ENCODE results near the gene SYTL5. TPM values are rescaled to one million over a fixed set of nuclear protein-coding genes. Genes with fewer than 3 reads are reported as not detected.

SYTL5 gene
- total and polyA plus RNA-seq, 8 donors: 0.50 to 7.7 (median 4.2) TPM

DNA sequence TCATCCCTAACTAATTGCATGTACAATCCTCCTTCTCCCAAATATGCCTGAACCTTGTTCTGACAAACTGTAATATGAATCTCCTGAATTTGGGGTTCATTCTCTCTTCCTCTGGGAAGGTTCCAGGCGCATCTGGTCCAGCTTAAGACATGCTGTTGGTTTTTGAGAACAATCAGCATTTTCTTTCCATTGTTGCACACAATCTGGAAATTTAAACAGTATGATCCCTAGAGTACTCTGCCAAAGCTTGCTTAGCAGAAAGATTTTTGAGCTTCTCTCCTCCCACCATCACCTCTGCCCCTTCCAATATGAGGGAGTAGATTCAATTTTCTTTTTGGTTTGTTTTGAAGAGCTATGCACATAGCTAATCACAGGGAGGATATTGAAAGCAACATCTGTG, 164.2 kb downstream of the SYTL5 start:
- Histone ChIP-seq H3K36me3 (no peaks in the 10 kb centered on the region), H3K27me3 (no peaks in the 10 kb centered on the region), H3K4me3 (no peak overlapping the region), H3K4me1 (no peaks in the 10 kb centered on the region), H3K9me3 (no peaks in the 10 kb centered on the region), H3K27ac (no peak overlapping the region)
- ATAC-seq: no peak
- DNase-seq: no peak
- intact Hi-C loops (cut with DNase I): loop anchor here in 1 of 2 donors (5.0 to 10.0 kb wide), 2 partner anchors 243 to 426 kb away; no protein-coding TSS in a partner anchor
- TF ChIP-seq, protein P1, sequence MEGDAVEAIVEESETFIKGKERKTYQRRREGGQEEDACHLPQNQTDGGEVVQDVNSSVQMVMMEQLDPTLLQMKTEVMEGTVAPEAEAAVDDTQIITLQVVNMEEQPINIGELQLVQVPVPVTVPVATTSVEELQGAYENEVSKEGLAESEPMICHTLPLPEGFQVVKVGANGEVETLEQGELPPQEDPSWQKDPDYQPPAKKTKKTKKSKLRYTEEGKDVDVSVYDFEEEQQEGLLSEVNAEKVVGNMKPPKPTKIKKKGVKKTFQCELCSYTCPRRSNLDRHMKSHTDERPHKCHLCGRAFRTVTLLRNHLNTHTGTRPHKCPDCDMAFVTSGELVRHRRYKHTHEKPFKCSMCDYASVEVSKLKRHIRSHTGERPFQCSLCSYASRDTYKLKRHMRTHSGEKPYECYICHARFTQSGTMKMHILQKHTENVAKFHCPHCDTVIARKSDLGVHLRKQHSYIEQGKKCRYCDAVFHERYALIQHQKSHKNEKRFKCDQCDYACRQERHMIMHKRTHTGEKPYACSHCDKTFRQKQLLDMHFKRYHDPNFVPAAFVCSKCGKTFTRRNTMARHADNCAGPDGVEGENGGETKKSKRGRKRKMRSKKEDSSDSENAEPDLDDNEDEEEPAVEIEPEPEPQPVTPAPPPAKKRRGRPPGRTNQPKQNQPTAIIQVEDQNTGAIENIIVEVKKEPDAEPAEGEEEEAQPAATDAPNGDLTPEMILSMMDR (IDR thresholded peaks at IDR 0.05): no peak

DNA sequence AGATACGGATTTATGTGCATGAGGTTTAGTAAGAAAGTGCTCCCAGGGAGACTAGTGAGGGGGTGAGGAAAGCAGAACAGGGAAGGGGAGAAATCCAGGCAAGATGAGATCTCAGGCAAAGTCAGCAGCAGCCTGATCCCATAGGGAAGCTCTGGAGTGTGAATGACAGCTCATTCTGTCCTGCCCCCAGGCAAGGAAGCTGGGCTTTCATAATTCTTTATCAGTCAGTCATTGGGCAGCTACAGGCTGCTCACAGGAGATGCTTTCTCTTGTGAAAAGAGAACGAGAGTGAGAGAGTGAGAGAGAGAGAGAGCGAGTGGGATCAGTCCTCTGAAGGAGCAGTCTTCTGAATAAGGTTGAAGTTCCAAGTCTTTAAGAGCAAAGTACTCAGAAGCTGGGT, 166.2 kb downstream of the SYTL5 start:
- ATAC-seq (no peak), DNase-seq (no peak)
- Histone ChIP-seq H3K4me3 (no peak overlapping the region), H3K4me1 (no peaks in the 10 kb centered on the region), H3K27me3 (no peaks in the 10 kb centered on the region), H3K9me3 (no peaks in the 10 kb centered on the region), H3K27ac (no peak overlapping the region), H3K36me3 (no peaks in the 10 kb centered on the region)
- TF ChIP-seq, protein P1 (IDR thresholded peaks at IDR 0.05): no peak
- intact Hi-C loops (cut with DNase I): loop anchor here in 1 of 2 donors (5.0 to 10.0 kb wide), 2 partner anchors 245 to 428 kb away; no protein-coding TSS in a partner anchor

DNA sequence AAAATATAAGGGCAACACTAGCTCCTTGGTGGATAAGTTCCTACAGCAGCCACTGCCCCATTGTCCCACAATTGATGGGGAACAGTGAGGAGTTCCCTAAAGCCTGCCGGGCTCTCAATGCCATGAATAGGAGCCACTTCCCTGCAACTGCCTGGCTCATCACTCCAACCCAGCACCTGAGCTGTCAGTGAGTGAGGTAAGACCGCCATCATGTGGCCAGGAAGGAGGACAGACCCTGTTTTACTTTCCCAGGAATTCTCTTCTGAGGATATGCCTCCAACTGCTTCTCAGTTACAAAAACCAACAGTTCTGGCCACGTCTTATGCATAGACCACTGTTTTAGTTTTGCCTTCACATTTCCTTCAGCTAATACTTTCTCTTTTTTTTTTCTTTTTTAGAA, 168.8 kb downstream of the SYTL5 start:
- no peak overlapping the region for H3K27ac ChIP-seq
- TF ChIP-seq, protein P1 (IDR thresholded peaks at IDR 0.05): no peak
- H3K4me1 ChIP-seq: no peaks in the 10 kb centered on the region
- H3K36me3 ChIP-seq: no peaks in the 10 kb centered on the region
- no peaks in the 10 kb centered on the region for H3K9me3 ChIP-seq
- peak; percentile 76 for ATAC-seq
- intact Hi-C loops (cut with DNase I): loop anchor here in 1 of 2 donors (10.0 kb wide), 1 partner anchor 430 kb away; no protein-coding TSS in a partner anchor
- peak in 1 of 4 donors; percentile 40 for DNase-seq
- H3K27me3 ChIP-seq: no peaks in the 10 kb centered on the region
- no peak overlapping the region for H3K4me3 ChIP-seq

DNA sequence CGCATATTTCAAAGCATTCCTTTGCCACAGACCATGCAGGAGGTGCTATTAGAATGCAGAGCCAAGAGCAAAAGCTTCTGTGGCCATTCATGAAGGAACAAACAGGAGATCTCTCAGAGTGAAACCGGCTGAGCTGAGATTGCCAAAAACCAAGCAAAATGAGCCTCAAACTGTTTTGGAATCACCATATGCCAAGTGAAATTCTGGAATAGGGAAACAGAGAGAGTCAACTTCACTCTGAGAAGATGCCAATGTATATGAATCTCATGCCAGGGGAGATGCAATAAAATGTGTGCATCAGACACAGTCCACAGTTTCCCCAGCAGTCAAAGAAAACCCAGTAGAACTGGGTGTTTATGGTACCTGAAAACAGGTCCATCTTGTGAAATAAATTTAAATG, 172.0 kb downstream of the SYTL5 start:
- DNase-seq: no peak
- TF ChIP-seq, protein P1 (IDR thresholded peaks at IDR 0.05): no peak
- no peak for ATAC-seq
- H3K27ac ChIP-seq: no peak overlapping the region
- no peak overlapping the region for H3K4me3 ChIP-seq
- intact Hi-C loops (cut with DNase I): loop anchor here in 1 of 2 donors (10.0 kb wide), 1 partner anchor 434 kb away; no protein-coding TSS in a partner anchor
- peaks cover 0 to 6% of the 10 kb centered on the region in 2 donors for H3K27me3 ChIP-seq
- no peaks in the 10 kb centered on the region for H3K36me3 ChIP-seq
- H3K9me3 ChIP-seq: no peaks in the 10 kb centered on the region
- H3K4me1 ChIP-seq: no peaks in the 10 kb centered on the region

Small RNA genes lying within 50 kb of the gene (microRNA-seq; reads per million reads assigned to microRNA genes)
- 0 reads per million in 2 donors for gene MIR548AJ2

Other genes starting within 250 kb of the SYTL5 start
- 100 to 1,000 TPM; 142 to 255 TPM for gene CYBB, start 226.5 kb upstream of the SYTL5 start, total RNA-seq
- gene CYBB, start 226.5 kb upstream of the SYTL5 start, polyA plus RNA-seq (ENCODE audit: insufficient read length in 6 of 6): 10 to 100 TPM; 12.5 to 20.2 (median 15.9) TPM
- 10 to 100 TPM; 25.9 to 26.4 TPM for gene DYNLT3, start 159.0 kb upstream of the SYTL5 start, total RNA-seq
- 10 to 100 TPM; 32.9 to 37.9 (median 35.9) TPM for gene DYNLT3, start 159.0 kb upstream of the SYTL5 start, polyA plus RNA-seq (ENCODE audit: insufficient read length in 6 of 6)
- 10 to 100 TPM; 43.6 to 54.6 TPM for gene SRPX, start 214.3 kb downstream of the SYTL5 start, total RNA-seq
- gene SRPX, start 214.3 kb downstream of the SYTL5 start, polyA plus RNA-seq (ENCODE audit: insufficient read length in 6 of 6): 10 to 100 TPM; 27.0 to 34.0 (median 31.9) TPM